HL-60/S4 (cell line): ENCODE measurements around the gene CTIF.
"Not testable (repeated sequence)": the region's sequence is repeated elsewhere in the genome, so short reads cannot be mapped to it uniquely, and the experiment has no call there.

Source experiments
- in situ Hi-C: fragments of 300-500 bp; cut with MboI; formaldehyde crosslinking; loops from 2 replicates; pipeline ENCODE4 v1.14.3; 2022; ENCODE audit warnings: low sequenced_read_pairs

CTIF gene

DNA sequence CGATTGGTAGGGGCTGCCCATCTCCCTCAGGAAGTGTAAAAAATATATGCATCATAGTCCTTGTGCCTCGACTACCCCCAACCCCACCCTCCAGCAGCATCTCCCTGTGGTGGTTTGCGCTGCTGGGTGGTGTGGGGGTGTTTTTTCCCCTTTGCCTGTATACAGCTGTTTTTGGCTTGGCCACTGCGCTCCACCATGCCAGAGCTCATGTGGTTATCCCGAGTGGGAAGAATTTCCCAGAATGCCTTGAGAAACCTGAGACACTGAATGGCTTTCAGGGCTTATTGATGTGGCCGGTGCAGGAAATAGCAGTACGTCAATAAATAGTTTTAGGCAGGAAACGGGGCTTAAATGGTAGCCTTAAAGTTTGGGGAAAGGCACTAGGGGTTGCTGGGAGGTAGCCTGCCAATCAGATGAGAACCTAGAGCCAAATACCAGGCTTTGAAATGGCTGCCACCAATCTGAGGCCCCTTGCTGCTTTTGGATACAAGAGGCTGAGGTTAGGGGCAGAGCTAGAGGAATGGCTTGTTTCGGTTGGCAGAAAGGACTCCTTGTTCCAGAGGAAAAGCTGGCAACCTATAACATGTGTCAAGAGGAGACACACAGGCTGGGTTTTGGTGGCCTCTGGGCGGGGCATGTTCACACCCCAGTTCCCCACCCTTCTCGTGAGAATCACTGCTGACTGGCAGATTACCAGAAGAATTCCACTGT, 267.9 kb downstream of the CTIF start:
- in situ Hi-C loops = no loop called here

DNA sequence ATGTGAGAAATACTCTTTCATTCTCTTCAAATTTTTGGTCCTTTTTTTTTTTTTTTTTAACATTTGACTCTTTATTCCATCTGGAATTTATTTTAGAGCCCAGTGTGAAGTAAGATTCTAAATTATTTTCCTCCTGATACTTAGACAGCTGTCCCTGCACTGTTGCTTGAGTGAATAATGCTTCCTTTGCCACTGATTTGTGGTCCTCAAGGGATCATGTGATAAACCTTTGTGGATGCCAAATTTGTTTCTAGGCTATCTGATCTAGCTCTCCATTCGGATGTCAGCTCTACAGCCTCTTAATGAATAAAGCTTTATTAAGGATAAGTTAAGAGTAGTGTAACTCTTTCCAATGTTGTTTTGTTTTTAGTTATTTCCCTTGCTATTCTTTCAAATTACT, 269.6 kb downstream of the CTIF start:
- in situ Hi-C loops = no loop called here

DNA sequence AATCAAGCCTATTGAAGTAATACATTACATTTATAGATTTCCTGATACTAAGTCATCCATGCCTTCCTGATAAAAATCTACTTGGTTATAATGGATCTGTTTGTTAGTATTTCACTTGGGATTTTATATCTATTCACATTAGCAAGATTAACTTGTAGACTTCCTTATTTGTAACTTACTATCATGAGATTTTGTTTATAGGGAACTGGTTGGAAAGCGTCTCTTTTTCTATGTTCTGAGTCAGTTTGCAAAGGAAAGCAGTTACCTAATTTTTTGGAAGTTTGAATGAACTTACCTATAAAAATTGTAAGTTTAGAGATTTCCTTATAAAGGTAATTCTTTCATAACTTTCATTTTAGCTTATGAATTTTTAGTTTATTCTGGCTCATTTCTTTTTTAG, 270.5 kb downstream of the CTIF start:
- in situ Hi-C loops = no loop called here

DNA sequence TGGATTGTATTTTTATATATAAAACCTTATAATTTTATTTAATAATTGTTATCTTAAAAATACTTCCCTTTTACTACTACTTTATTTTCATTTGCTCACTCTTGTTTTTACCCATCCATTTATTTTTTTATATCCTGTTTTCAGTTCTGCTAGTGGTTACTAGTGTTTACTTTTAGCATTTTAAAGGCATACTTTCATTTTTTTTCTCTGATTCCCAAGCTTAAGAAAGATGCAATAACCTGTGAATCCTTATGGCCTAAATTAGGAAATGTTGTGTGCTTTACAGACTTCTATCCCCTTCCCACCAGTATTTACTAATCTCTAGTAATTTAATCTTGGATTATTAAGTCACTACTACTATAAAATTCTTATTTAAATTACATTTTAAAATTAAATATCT, 272.0 kb downstream of the CTIF start:
- in situ Hi-C loops = no loop called here

DNA sequence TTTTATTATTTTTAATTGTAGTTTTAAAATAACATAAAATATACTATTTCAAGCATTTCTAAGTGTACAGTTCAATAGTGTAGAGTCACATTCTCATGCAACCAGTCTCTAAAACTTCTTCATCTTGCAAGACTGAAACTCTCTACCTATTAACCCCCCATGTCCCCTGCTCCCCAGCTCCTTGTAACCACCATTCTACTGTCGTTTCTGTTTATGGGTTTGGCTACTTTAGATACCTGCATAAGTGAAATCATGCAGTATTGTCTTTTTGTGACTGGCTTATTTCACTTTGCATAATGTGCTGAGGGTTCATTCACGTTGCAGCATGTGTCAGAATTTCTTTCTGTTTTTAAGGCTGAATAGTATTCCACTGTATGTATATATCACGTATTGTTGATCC, 272.6 kb downstream of the CTIF start:
- in situ Hi-C loops = no loop called here

DNA sequence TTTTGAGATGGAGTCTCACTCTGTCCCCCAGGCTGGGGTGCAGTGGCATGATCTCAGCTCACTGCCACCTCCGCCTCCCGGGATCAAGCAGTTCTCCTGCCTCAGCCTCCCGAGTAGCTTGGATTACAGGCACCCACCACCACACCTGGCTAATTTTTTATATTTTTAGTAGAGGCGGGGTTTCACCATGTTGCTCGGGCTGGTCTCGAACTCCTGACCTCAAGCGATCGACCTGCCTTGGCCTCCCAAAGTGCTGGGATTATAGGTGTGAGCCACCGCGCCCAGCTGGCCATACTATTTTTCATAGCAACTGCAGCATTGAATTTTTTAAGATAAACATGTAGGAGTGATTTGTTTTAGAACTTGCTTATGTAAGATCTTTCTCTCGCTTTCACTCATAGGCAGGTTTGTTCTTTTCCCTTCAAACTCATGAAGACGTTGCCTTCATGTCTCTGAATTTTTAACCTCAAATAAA, 273.2 kb downstream of the CTIF start:
- in situ Hi-C loops = not testable (repeated sequence)

DNA sequence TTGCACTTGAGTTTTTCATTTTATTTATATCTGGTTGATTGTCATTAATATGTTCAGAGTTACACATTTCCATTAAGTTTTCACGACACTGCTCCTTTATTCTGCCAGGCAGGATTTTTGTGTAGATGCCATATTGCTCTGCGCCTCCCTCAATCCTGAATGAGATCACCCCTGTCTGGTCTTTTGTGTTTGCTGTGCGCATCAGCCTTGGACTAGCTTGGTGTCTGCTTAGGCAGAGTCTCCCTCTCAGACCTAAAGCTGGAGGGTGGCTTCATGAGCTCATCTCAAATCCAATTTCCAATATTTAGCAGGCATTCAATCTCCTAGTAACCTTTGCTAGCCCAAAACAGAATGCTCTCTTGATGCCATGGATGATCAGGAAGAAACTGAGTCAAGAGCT, 274.5 kb downstream of the CTIF start:
- in situ Hi-C loops = no loop called here

DNA sequence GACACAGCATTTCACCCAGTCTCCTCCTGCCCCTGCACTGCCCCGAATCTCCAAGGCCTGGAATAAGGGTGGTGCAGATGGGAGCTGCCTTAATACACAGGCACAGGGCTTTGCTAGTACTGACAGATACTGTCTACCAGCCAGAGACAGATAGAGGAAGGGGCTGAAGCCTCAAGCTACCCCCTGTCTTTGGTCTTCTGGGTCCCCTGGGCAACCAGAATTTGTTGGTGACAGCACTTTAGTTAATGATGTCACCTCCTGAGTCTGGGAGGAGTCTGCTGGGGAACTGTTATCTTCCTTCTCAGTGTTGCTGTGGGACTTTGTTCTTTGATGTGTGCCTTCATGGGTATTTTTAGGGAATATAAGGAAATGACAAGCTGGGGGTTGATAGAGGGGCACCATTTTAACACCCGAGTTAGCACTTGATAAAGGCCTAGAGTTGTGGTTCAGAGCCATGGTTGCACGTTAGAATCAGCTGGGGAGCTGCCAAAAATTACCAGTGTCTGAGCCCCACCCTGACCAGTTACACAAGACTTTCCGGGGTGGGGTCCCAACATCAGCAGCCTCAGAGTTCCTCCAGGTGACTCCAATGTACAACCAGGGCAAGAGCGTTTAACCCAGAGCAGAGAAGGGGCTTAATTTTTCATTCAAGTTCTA, 275.1 kb downstream of the CTIF start:
- in situ Hi-C loops = no loop called here

DNA sequence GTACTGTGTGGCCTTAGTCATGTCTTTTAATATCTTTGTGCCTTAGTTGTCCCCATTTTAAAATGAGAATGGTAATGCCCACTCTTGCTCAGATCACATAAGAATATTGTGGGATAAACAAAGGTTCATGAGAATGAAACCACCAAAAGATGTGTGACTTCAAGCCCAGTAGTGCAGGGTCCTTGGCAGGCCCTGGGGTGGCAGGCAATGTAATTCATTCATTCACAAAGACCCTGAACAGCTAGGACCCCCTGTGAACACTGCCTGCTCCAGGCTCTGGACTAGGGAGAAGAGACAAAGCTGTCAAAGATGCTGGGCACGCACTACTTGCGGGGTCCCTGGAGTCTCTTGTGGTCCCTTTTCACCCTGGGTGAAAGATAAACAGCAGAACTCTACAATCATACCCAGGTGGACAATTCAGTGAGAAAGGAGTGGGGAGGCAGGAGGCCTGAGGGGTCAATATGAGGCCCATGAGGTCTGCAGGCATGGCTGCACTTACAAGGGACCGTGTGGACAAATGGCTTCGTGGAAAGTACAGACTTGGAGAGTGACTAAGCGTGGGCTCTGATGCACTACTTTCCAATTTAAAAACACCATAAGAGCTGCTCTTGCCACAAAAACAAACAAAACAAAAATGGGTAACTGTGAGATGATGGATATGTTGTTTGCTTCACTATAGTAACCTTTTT, 275.8 kb downstream of the CTIF start:
- in situ Hi-C loops = no loop called here

DNA sequence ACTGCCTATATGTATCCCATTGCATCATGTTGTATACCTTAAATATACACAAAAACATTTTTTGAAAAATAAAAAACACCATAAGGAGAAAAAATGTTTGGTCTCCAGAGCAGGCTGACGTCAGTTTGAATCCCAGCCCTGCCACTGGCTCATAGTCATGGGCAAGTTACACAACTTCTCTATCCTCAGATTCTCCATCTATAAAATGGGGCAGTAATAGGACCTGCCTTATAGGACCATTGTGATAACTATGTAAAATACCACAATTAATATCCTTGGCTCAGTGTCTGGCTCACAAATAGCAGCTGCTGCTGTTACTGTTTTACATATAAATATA, 276.3 kb downstream of the CTIF start:
- in situ Hi-C loops = no loop called here

DNA sequence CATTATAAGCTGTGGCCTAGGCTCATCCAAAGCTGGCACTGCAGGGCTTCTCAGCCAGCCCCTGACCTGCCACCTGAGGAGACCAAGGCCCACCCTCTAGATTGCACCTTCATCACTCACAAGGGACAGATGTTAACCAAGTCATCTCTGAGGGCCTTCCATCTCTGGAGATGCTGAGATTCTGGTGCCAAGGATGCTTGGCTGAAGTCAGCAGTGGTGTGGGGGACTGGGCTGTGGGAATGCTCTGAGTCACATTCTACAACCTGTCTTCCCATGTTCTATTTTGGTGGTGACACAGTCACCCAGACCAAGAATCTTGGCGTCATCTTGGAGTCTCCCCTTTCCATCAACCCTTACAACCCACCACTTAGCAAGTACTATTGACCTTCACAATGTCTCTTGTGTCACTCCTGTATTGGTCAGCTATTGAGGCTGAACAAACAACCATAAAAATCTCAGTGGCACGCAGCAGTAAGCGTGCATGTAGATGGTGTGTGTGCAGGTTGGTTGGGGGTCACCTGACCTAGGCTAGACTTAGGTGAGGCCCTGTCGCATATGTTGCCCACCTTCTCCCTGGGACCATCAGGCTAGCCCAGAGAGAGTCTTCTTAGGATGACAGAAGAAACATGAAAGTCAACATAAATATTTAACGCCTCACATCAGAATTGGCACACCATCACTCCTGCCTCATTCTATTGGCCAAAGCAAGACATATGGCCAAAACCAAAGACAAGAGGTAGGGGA, 276.9 kb downstream of the CTIF start:
- in situ Hi-C loops = no loop called here

DNA sequence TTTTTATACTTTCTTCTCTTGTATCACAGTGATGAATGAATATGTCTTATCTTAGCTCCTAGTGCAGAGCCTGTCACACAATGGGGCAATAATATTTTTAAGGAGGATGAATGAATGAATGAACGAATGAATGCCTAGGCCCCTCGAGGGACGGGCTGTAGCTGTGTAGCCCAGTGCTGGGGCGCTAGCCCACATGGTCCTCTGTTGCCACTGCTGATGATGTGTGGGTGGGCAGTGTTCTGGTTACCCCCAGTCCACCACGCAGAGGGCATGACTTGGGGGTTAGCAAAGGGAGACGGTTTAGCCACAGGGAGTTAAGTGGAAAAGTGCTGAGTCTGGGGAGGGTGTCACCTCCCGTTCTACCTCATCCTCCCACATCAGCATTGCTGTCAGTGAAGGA, 277.7 kb downstream of the CTIF start:
- in situ Hi-C loops = no loop called here

DNA sequence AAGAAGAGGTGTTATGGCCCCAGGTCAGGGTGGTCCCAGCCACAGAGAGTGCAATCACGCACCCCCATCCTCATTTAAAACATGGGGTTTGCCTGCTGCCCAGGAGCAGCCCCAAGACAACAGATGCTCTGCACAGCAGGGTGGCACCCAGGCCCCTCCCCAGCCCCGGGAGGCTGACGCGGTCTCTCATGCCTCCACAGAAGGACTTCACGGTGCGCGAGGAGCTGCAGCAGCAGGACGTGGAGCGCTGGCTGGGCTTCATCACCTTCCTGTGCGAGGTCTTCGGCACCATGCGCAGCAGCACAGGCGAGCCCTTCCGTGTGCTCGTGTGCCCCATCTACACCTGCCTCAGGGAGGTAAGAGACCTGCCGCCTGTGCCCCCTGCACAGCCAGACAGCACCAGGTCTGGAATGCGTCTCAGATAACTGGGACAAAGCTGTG, 278.2 kb downstream of the CTIF start:
- in situ Hi-C loops = no loop called here

DNA sequence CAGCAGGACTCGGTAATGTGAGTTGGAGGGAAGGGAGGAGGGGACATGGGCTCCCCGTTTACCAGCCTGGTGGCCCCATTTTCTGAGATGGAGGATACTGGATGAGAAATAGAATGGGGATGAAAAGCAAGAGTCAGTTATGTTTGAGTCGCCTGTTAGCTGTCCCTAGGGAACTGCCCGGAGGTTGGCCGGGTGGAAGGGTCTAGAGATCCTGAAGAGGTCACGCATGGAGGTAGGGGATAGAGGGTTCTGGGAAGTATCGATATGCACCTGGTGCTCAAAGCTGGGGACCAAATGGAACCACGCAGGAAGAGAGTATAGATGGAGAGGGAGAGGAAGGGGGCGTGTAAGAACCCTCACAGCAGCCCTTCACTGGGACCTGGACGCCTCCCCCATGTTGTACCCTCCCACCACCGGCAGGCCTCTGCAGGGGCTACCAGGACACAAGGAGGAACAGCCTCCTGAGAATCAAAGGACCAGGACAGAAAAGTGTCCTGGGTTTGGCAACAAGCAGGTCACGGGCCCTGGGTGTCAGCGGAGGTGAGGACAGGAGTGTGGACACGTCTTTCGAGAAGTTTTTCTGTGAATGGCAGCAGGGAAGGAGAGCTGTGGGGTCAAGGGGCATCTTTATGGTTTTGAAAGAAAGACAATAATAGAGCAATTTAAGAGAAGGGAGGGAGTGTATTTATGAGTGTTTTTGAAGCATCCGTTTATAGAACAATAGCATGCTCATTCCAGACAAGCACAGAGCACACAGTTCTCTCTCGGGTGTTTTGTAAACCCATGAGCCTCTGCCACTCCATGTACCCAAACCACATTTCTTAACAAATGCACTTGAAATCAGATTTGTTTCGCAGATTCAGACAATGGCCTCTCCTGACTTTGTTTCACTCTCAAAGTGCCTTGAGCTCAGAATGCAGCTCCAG, 279.8 kb downstream of the CTIF start:
- in situ Hi-C loops = no loop called here

DNA sequence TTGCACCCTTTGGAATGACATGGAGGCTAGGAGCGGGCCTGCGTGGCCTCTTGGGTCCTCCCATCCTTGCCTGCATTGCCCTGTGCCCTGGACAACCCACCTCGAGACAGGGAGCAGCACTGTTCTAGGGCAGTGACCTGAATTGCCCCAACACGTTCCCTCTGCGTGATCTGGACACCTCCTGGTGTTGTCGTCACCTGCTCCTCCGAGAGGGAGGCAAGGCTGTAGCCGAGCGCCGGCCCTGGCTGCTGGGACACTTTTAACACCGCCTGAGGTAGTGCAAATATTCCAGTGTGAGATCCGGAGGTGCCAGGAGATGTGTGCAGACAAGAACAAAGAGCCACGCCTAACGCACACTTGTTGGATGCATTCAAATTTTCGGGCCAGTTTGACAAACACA, 280.4 kb downstream of the CTIF start:
- in situ Hi-C loops = no loop called here

DNA sequence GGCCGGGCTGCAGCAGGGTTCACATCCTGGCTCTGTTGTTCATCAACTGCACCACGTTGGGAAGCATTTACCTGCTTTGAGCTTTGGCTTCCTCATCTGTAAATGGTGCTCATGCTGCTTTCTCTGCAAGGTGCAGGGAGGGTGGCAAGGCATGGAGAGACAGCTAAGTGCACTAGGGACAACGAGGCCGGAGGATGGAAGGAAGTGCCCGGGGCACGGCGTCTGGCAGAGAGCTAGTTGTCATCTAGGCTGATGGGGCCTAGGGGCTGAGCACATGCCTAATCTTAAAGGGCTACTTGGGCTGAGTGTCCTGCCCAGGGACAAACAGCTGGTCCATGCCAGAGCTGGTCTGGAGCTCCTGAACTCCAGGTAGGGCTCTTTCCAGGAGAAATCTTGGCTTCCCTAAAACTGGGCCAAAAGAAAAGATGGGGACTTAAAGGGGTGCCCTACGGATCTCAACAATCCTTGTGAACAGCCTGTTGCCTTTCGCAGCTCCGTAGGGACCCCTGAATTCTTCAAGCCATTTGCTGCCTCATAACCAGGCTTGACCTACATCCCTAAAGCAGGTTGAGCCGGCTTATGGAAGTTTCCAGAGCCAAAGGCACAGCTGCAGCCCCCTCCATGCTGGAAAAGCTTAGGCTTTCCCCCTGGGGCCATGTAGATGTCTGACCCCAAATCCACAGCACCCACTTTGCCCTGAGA, 281.1 kb downstream of the CTIF start:
- in situ Hi-C loops = no loop called here

DNA sequence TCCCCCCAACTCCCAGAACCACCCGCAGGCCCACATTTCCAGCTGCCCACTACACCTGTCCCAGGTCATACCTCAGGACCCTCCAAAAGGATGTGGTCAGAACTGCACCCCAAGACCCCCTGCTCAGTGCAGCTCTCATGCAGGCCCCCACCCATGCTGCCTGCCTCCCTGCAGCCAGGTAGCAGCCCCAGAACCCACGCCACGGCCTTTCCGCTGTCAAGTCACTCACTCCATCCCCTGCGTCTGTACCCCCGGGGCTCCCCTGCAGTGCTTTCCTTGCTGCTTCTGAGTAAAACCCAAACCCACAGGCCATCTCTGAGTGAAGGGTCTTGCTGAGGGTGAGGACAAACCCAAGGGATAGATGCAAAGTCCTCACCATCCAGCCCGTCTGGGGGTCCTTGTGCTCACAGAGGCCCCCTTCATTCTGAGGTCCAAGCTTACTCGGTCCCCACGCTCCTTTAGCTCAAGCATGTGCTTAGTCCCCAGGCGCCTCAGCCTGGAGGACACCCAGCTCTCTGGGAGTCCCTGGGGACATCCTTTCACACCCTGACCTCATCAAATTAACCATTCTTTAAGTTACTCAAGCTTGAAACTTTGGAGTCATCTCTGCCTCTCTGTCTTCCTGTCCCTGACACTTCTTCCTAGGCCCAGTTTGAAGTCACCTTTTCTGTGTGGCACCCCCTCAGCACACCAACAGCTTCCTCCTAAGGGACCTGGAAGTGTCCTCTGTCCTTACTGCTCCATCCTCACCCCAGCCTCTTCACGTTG, 281.8 kb downstream of the CTIF start:
- in situ Hi-C loops = no loop called here

DNA sequence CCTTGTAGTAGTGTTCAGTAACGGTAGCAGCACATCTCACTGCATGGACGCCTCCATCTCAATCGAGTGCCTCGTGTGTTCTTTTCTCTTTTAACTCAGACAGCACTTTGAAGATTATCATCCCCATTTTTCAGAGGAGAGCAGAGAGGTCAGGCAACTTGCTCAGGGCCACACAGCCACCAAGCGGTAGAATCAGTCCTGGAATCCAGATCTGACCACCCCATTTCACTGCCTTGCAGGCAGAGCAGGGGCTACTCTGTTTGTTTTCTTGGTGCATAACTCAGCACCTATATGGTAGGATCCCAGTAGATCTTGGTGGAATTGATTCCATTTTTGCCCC, 282.4 kb downstream of the CTIF start:
- in situ Hi-C loops = no loop called here

DNA sequence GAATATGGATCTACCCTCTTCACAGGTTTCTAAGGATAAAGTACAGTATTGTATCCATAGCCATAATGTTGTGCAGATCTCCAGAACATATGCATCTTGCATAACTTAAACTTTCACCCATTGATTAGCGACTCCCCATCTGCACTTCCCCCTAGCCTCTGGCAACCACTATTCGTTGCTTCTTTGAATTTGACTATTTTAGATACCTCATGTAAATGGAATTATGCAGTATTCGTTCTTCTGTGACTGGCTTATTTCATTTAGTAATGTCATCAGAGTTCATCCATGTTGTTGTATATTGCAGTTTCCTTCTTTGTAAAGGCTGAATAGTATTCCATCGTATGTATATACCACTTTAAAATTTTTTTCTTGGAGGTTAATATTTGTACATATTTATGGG, 283.0 kb downstream of the CTIF start:
- in situ Hi-C loops = no loop called here
